GM19468 (cell line): Measurements from ENCODE around the gene PAX9.

Experiments used
- ATAC-seq: cut with Tn5 transposase; IDR thresholded peaks from one replicate; pipeline ENCODE4 v1.9.1; 2021; ENCODE audit warnings: mild to moderate bottlenecking, moderate library complexity, moderate number of reproducible peaks; ENCODE audit not compliant: unreplicated experiment; ENCODE audit errors: extremely low read depth

Gene PAX9

GRCh38 chr14:36721877-36722276 lies 60.2 kb downstream of the PAX9 start:
- ATAC-seq = no peak

DNA sequence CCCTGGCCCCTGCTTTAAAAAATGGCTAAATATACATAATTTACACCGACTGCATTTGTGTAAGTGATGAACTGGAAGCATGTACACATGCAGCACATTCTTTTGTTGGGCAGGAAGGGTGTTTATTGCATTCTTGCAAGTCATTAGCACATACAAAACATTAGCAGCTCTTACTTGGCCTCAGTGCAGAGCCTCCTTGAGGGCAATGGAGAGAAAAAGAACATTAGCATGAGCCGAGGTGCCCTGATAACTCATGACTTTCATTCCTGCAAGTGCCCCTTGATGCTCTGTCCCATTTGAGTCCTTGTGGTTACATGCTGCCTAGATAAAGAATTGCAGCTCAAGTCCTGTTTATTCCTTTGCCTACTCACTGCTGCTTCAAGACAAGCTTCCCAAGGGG lies 61.9 kb downstream of the PAX9 start:
- no peak for ATAC-seq

DNA sequence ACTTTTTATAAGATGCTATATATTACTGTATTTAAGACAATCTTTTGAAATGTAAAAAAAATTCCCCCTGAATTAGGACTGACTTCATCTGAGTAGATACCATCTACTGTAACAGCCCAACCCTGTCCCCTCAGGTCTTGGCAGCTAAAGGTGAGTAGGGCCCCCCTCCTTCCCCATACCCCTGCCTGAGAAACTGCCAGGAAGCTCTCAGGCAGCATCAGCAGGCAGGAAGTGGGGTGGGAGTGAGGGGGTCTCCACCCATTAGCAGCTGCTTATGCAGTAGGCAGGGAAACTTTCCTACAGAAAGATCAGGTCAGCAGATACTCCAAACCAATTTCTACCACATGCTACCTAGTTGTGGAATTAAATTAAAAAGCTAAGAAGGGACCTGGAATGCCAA lies 62.5 kb downstream of the PAX9 start:
- no peak for ATAC-seq

DNA sequence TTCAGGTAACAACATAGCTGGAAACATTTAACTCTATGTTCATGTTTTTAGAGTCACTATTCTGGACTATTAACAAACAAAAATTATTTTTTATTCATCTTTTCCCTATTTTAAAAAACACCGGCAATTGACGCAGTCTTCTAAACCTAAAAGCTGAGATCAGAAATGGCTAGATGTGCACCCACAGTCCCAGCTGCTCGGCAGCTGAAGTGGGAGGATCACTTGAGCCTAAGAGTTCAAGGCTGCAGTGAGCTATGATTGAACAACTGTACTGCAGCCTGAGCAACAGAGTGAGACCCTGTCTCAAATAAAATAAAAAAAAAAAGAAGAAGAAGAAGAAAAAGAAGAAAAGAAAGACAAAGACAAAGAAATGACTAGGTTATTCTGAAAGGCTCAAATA lies 64.5 kb downstream of the PAX9 start:
- no peak for ATAC-seq
